Daoy (cell line): Measurements from ENCODE around the gene ZNF600. TPM values are rescaled to one million over a fixed set of nuclear protein-coding genes. Genes with fewer than 3 reads are reported as not detected.
"Not testable (repeated sequence)": the region's sequence is repeated elsewhere in the genome, so short reads cannot be mapped to it uniquely, and the experiment has no call there.

Experiments used
- DNase-seq: peaks from one replicate; pipeline ENCODE4 v3.0.0-alpha.2; 2015; ENCODE audit warnings: low read depth
- total RNA-seq: library from RNA; depleted of rRNA; stranded (reverse); fragments of >200 nt; shearing (Covaris generic); gene quantifications from 2 replicates; pipeline ENCODE4 v1.2.3, GENCODE V29; 2014; rRNA removed

ZNF600 gene
- total RNA-seq, result 0.63 and 5.7 TPM in 2 replicates

DNA sequence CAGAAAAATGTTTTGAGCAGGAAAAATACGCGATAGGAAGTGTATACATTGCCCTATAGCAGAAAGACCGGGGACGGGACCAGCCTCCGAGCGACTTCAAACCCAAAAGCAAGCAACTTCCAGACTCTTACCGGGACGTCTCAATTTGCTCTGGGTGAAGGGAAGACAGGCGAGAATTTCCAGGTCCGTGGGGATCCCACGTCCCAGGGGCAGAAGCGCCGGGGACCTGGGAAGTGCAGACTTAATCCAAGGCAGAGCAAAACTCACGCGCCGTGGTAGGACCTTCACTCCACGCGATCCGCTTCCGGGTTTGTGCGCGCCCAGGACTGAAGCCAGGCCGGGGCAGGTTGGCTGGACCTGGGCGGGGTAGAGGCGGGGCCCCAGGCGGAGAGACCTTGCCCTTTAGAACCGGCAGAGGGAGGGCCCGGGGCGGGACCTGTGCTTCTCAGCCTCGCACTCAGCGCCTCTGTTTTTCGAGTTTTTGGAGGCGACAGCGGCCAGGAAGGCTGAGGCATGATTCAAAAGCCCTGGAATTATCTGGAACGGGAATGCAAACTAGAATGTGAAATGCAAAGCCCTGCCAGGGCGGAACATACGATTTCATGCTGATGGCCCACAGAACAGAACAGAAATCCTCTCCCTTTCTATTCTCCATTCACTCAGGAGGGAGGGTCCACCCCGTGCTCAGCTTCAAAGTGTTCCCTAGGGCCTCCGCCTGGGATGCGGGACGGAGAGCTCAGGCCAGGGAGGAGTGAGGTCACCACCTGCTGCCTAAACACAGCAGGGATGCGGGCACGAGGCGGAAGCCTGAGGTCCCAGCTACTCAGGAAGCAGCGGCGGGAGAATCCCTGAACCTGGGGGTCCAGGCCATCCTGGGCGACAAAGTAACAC lies at the start of gene ZNF600:
Gene ZNF600 (minus strand): TSS at position 328 of the 891 bp plus-strand sequence. CDS start 7,903 bp downstream, outside the sequence.
- DNase-seq, result peak; percentile 87

DNA sequence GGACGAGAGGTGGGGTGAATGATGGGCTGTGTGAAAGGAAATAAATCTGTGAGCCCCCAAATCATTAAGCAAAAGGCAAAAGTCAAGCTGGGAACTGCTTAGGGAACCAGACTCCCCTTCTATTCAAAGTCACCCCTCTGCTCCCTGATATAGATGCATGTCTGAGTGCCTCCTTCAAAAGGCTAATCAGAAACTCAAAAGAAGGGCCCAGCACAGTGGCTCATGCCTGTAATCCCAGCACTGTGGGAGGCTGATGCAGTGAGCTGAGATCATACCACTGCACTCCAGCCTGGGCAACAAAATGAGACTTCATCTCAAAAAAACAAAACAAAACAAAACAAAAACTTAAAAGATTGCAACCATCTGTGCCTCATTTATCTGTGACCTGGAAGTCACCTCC lies 47.7 kb upstream of the ZNF600 start:
- DNase-seq, result not testable (repeated sequence)

DNA sequence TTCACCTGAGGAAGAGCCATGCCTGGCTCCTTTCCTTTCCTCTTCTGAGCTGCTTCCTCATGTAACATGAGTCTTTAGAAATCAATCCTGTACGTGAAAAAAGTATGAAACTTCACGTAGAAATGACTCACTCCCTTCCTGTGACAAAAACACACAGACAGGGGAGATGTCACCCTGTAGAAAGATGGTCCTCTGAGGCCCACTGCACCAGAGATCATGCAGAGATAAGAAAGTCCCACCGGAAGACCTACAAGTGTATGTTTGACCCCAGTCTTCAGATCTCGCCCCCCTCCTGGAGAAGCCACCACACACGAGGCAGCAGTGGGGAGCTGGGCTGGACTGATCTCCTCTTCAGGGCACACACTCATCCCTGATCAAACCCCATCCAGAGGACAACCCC lies 47.0 kb upstream of the ZNF600 start:
- DNase-seq, result not testable (repeated sequence)

DNA sequence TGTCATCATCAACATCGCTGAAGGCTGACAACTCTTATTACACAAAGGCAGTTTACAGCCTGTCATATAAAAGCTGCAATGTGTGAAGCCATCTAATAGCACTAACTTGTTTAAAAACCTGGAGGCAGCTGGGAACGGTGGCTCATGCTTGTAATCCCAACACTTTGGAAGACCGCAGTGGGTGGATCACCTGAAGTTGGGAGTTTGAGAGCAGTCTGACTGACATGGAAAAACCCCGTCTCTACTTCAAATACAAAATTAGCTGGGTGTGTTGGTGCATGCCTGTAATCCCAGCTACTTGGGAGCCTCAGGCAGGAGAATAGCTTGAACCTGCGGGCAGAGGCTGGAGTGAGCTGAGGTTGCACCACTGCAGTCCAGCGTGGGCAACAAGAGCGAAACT lies 43.3 kb upstream of the ZNF600 start:
- DNase-seq, result not testable (repeated sequence)

DNA sequence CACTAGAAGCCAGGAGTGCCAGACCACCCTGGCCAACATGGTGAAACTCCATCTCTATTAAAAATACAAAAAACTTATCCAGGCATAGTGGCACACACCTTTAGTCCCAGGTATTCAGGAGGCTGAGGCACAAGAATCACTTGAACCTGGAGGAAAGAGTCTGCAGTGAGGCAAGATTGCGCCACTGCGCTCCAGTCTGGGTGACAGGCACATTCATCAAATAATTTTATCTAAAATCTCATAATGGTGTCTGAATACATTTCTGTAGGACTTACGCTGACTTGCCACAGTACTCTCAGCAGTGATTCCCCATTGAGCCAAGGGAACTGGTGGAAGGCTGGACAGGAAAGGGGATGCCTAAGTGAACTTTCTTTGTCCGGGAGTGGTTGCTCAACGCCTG lies 39.2 kb upstream of the ZNF600 start:
- no peak for DNase-seq

DNA sequence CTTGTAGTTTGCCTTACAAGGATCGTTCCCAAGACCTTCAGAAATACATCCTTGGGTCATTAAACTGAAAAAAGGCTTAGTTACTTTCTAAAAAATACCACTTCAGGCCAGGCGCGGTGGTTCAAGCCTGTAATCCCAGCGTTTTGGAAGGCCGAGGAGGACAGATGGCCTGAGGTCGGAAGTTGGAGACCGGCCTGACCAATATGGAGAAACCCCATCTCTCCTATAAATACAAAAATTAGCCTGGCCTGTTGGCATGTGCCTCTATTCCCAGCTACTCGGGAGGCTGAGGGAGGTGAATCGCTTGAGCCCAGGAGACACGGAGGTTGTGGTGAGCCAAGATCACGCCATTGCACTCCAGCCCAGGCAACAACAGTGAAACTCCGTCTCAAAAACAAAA lies 37.1 kb upstream of the ZNF600 start:
- no peak for DNase-seq

DNA sequence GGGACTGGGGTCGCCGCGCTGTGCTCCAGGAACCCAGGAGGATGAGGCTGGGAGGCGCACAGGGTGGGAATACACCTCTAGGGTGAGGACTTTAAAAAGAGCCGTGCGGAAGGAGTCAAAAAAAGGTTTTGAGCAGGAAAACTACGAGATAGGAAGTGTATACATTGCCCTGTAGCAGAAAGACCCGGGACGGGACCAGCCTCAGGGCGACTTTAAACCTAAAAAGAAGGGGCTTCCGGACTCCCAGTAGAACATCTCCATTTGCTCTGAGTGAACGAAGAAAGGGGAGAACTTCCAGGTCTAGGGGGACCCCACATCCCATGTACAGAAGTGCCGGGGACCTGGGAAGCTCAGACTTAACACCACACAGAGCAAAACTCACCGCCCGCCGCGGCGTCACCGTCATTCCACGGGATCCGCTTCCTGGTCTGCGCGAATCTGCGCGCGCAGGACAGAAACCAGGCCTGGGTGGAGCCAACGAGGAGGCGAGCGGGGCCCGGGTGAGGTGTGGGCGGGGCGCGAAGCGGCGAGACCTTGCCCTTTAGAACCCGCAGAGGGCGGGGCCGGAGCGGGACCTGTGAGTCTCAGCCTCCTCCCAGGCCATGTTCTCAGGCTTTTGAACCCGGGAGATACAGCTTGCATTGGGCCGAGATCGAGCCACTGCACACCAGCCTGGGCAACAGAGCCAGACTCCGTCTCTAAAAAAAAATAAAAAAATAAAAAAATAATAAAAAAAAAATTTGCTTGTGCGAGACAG lies 34.8 kb upstream of the ZNF600 start, which contains the start of gene ZNF28:
Gene ZNF28 (minus strand): TSS at position 430 of the 757 bp plus-strand sequence. CDS start 3,675 bp downstream, outside the sequence.
- peak; percentile 62 for DNase-seq

DNA sequence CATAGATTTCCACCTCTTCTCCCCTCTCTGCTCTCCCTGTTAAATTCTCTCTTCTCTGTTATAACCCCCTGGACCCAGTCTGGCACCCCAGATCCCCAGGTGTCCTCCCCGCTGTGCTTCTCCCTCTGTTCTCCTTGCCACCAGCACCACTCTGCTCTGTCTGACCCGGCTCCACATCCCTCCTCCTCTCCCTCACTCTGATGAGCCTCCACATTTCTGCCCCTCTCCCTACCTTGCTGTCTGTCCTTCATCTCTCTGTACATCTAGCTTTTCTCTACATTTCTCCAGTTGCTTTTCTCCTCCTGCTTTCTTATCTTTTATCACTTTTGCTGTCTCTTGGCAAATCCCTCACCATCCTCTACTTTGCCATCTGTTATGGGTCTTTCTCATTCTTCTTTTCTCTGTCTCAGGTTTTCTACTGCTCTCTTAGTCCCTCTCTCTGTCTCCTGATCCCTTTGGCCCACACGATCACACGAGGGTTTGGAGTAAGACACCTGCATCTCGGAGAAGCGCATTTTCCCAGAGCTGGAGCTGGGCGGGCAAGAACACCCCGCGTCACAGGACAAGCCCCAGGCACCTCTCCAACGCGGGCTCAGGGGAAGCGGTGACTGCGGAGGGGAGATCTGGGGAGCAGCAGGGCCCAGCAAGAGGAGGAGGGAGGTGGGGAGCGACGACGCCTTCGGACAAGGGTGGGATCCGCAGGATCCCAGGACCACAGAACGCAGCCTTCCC lies 34.0 kb upstream of the ZNF600 start:
- peak; percentile 37 for DNase-seq

DNA sequence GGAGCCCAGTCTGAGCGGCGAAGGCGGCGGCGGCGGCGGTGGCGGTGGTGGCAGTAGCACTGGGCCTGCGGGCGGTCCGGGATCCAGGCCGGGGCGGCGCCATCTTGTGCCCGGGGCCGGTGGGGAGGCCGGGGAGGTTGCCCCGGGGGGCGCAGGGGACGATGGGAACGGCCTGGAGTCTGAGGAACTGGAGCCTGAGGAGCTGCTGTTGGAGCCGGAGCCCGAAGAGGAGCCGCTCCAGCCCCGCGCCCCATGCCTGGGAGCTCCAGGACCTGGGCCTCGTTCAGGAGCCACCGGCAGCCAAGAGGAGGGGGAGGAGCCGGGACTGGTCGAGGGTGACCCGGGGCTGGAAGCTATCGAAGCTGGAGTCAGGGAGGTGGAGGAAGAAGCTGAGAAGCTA lies 23.2 kb upstream of the ZNF600 start:
- DNase-seq, result no peak

DNA sequence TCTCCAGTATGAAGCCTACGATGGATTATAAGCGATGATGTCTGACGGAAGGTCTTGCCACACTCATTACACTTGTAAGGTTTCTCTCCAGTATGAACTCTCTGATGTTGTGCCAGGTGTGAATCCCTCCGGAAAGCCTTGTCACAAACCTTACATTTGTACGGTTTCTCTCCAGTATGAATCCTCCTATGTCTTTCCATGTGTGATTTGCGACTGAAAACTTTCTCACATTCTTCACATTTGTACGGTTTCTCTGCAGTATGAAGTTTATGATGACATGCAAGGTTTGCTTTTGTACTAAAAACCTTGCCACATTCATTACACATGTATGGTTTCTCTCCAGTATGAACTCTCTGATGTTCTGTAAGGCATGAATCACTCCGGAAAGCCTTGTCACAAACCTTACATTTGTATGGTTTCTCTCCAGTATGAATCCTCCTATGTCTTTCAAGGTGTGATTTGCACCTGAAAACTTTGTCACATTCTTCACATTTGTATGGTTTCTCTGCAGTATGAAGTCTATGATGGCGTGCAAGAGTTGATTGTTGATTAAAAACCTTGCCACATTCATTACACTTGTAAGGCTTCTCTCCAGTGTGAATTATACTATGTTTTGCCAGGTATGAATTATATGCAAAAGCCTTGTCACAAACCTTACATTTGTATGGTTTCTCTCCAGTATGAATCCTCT lies 13.5 kb upstream of the ZNF600 start:
- not testable (repeated sequence) for DNase-seq

DNA sequence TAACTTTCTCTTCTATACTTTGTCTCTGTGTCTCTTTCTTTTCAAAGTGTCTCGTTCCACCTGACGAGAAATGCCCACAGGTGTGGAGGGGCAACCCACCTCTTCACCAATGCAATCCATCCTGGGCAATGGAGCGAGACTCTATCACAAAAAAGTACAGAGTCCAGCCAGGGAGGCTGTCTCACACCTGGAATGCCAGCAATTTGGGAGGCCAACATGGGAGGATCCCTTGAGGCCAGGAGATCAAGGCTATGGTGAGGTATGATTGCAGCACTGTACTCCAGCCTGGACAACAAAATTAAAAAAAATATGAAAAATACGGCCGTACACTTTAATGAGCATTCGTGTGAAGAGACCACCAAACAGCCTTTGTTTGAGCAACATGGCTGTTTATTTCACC lies 2.8 kb upstream of the ZNF600 start:
- no peak for DNase-seq

DNA sequence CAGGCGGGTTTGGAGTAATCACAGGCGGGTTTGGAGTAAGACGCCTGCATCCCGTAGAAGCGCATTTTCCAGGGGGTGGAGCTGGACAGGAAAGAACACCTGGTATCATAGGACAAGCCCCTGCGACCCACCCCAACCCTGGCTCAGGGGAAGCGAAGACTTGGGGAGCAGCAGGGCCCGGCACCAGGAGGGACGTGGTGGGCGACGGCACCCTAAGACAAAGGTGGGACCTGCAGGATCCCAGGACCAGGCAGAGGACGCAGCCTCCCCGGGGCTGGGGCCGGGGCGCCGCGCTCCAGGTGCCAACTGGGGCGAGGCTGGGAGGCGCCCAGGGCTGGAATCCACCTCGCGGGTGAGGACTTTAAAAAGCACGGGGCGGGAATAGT lies 520 bp downstream of the ZNF600 start:
- DNase-seq, result no peak

DNA sequence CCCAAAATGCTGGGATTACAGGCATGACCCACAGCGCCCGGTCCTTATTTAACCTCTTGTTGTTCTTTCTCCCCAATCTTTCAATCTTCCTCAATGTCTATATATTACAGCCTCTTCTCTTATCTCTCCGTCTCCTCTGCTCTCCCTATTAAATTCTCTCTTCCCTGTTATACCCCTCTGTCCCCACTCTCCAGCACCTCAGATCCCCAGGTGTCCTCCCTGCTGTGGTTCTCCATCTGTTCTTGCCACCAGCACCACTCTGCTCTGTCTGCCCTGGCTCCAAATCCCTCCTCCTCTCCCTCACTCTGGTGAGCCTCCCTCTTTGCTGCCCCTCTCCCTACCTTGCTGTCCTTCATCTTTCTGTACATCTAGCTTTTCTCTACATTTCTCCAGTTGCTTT lies 1.1 kb downstream of the ZNF600 start:
- DNase-seq, result no peak

DNA sequence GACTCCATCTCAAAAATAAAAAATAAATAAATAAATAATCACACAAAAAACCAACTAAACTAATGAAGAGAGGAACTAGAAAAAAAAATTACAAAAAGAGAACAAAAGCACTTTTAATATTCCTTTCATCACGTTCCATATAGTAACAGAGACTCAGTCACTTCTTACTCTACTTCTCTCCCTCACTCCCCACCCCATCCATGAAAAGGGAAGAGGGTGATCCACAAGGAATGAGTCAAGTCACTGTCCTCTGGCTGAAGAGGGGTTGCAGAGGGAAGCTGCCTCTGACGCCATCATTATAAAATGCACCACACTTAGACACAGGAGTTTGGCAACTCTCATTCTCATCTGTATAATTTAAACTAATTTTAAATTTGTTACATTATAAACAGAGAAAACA lies 3.7 kb downstream of the ZNF600 start:
- DNase-seq, result not testable (repeated sequence)

DNA sequence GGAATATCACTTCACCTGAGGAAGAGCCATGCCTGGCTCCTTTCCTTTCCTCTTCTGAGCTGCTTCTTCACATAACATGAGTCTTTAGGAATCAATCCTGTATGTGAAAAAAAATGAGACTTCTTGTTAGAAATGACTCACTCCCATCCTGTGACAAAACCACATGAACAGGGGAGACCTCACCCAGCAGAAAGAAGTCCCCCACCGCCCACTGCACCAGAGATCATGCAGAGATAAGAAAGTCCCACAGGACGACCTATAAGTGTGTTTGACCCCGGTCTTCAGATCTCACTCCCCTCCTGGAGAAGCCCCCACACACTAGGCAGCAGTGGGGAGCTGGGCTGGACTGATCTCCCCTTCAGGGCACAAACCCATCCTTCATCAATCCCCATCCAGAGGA lies 7.8 kb downstream of the ZNF600 start:
- DNase-seq, result peak; percentile 10

DNA sequence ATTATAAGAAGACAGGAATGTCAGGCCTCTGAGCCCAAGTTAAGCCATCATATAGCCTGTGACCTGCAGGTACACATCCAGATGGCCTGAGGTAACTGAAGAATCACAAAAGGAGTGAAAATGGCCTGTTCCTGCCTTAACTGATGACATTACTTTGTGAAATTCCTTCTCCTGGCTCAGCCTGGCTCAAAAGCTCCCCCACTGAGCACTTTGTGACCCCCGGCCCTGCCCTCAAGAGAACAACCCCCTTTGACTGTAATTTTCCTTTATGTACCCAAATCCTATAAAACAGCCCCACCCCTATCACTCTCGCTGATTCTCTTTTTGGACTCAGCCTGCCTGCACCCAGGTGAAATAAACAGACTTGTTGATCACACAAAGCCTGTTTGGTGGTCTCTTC lies 30.1 kb downstream of the ZNF600 start:
- not testable (repeated sequence) for DNase-seq

DNA sequence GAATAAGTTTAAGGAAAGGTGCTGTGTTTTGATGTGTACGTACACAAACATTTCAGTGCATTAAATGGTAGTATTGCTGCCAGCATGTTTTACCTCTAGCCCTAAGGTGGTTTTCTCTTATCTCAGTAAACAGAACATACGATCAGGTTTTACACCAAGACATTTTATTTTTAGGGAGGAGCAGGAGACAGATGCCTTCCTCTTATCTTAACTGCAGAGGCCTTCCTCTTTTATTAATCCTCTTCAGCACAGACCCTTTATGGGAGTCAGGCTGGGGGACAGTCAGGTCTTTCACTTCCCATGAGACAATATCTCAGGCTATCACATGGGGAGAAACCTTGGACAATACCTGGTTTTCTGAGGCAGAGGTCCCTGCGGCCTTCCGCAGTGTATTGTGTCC lies 36.8 kb downstream of the ZNF600 start:
- DNase-seq, result no peak

DNA sequence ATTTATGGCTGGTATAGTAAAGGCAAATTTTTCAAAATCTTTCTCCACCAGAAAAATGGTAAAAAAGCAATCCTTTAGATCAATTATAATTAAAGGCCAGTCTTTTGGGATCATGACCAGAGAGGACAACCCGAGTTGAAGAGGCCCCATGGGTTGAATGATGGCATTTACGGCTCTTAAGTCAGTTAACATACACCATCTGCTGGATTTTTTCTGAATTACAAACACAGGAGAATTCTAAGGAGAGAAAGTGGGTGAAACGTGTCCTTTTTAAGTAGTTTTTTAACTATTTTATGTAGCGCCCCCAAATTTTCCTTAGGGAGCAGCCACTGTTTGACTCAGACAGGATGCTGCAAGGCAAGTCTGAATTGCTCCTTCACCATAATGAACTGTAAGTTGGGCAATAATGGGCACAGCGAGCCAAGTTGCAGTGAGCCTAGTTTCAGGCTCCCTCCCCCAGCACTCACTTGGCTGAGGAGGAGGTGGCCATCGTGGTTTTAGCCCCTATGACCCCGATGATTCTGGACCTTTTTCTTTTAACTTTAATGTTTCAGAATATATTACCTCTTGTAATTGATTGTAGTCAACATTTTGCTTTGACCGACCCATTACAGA lies 38.1 kb downstream of the ZNF600 start:
- DNase-seq, result peak; percentile 15

DNA sequence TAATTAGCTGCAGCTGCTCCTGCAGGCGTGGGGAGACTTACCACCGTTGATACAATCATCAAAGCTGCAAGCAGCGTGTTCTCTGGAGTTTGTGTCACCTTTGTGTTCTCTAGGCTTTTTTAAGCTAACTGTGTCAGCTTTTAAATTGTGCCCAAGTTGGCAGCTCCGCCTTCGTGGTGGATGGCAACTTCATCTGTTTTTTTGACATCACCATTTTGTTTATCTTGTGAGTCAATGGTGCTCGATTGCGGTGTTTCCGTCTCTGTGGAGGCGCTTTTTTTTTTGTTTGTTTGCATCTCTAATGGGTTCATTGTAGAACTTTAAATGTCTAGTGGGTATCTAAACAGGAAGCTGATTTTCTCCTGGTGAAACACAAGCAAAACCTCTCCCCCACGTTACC lies 40.7 kb downstream of the ZNF600 start:
- peak; percentile 33 for DNase-seq

DNA sequence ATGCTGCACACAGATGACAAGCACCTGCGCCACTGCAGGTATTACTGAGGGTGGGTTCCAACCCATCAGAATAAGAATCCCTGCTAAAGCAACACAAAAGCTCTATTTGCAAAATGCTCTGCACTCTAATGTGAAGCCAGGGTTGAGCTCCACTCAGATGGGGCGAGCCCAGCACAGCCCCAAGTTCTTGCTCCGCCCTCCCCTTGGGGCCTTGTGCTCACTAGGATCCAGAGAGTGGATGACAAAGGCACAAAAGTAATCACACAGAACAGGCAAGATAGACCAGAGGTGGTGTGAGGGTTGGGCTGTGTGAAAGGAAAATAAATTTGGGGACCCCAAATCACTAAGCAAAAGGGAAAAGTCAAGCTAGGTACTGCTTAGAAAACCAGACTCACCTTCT lies 43.5 kb downstream of the ZNF600 start:
- no peak for DNase-seq

DNA sequence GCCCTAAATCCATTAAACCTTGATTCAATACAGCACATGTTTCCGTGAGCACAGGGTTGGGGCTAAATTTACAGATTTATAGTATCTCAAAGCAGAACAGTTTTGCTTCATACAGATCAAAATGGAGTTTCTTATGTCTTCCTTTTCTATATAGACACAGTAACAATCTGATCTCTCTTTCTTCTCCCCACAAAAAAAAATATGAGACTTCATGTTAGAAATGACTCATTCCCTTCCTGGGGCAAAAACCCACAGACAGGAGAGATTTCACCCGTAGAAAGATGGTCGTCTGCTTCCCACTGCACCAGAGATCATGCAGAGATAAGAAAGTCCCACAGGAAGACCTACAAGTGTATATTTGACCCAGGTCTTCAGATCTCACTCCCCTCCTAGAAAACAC lies 44.1 kb downstream of the ZNF600 start:
- DNase-seq, result no peak
